Spleen (tissue), 7 donors: ENCODE results near the gene NFATC1.

Experiments
- POLR2A ChIP-seq, 3 donors: fragments of 450-650 bp; IDR thresholded peaks; one replicate each; pipeline ENCODE4 v1.5.1; 2017; ENCODE audit warnings: antibody characterized with exemption in 3 of 3, mild to moderate bottlenecking in 1 of 3
- TF ChIP-seq, protein P1 (sequence below), 11 experiments: fragments of 200-600 bp in 7 of 11; fragments of 450-650 bp in 4 of 11; sonication (generic) in 4 of 11; IDR thresholded peaks in 8 of 11; conservative IDR thresholded peaks in 3 of 11; 1 replicate in 7 of 11; 2 replicates in 4 of 11; pipeline versions ENCODE4 v1.4.0 to v1.8.0; 2016 to 2021; ENCODE audit warnings: antibody characterized with exemption in 11 of 11, inconsistent platforms in 4 of 11, mild to moderate bottlenecking in 1 of 11
- donor health status: DM: no; HTN: no; CAD: no; lungs with moderate emphysema.
- donor health status: DM: no; HTN: no; CAD: no.
- donor health status: DM: no; HTN: no; CAD: no.

DNA sequence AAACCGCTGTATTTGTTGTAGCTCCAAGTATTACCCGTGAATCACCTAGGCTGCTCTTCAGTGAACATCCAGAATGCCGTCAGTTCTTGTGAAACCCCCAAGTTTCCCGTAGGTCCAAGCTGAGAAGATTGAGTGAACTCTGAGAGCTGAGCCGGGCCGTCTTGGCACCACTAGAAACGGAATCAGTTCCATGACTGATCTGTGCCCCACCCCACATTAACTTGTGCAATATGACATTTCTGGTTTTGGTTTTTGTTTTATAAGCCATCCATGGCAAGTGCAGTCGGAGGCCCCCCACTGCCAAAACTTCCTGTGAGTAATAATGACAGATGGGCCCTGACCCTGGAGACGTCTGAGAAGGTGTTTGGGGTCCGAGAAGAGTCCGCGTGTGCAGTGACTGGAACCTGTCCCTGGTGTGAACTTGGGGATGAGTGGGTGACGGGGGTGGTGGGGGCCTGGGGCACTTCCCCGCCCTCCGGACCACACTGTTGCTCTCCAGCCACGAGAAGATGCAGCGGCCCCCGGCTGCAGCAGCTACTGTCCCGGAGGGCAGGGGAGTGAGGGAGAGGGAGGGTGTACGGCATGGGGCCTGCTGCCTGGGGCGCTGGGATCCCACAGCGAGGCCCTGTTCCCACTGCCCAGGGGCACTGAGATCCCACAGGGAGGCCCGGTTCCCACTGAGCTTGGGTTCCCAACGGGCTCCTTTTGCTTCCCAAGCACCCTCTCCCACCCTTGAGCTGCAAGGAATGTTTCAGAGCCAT, 26.5 kb downstream of the NFATC1 start:
- TF ChIP-seq, protein P1, sequence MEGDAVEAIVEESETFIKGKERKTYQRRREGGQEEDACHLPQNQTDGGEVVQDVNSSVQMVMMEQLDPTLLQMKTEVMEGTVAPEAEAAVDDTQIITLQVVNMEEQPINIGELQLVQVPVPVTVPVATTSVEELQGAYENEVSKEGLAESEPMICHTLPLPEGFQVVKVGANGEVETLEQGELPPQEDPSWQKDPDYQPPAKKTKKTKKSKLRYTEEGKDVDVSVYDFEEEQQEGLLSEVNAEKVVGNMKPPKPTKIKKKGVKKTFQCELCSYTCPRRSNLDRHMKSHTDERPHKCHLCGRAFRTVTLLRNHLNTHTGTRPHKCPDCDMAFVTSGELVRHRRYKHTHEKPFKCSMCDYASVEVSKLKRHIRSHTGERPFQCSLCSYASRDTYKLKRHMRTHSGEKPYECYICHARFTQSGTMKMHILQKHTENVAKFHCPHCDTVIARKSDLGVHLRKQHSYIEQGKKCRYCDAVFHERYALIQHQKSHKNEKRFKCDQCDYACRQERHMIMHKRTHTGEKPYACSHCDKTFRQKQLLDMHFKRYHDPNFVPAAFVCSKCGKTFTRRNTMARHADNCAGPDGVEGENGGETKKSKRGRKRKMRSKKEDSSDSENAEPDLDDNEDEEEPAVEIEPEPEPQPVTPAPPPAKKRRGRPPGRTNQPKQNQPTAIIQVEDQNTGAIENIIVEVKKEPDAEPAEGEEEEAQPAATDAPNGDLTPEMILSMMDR (IDR thresholded peaks at IDR 0.05 in 8 of 11, conservative IDR thresholded peaks at IDR 0.05 in 3 of 11) = no peak
- TF ChIP-seq POLR2A (IDR thresholded peaks at IDR 0.05) = no peak
